ENCODE measurements around the gene ADO. TPM values are rescaled to one million over a fixed set of nuclear protein-coding genes. Genes with fewer than 3 reads are reported as not detected.

Gene ADO
- total and polyA plus RNA-seq, 2 of the 4 experiments (the other 2 are of a cell fraction), result 8.0 to 8.1 TPM

GRCh38 chr10:62851442-62851841 lies 46.9 kb downstream of the ADO start:
- H2AK5ac ChIP-seq (ENCODE audit: low read depth, low read length), result no peak overlapping the region
- peaks cover 3% of the 10 kb centered on the region; the same call in 1 of the 2 replicates for H3K27me3 ChIP-seq (ENCODE audit: control insufficient read depth, insufficient read depth, low read length)
- BruUV-seq (replicated peaks), result no TSS peak
- H3K27ac ChIP-seq (ENCODE audit: insufficient read depth, low read length), result no peak overlapping the region
- CTCF ChIA-PET, result interaction anchor here (0.6 to 0.7 kb wide), 3 partner anchors 294 to 1057 kb away, joined by 3 to 6 read pairs (median 3); no protein-coding TSS in a partner anchor
- no peak overlapping the region for H3K4ac ChIP-seq (ENCODE audit: low read depth, low read length)
- no peak overlapping the region for H4K8ac ChIP-seq (ENCODE audit: low read depth in 2 of 2, low read length in 2 of 2)
- H3K23ac ChIP-seq (ENCODE audit: low read depth, low read length), result no peak overlapping the region
- H2BK20ac ChIP-seq (ENCODE audit: low read depth, low read length), result no peak overlapping the region
- no peaks in the 10 kb centered on the region for H3K4me1 ChIP-seq (ENCODE audit: control insufficient read depth, insufficient read depth, low read length)
- H2BK15ac ChIP-seq (ENCODE audit: low read depth, low read length), result no peak overlapping the region
- no peak overlapping the region for H2AK9ac ChIP-seq (replicated peaks; ENCODE audit: low read depth, low read length, poor library complexity)
- no peak overlapping the region for H3K18ac ChIP-seq (ENCODE audit: low read depth, low read length)
- H3K9me1 ChIP-seq (ENCODE audit: insufficient read depth, low read length), result no peaks in the 10 kb centered on the region
- DNase-seq (peak; percentile 1), ATAC-seq (ENCODE audit: low read depth) (no peak)
- H3K4me3 ChIP-seq (ENCODE audit: insufficient read depth, low read depth, low read length), result no peak overlapping the region
- no peak overlapping the region for H4K91ac ChIP-seq (ENCODE audit: insufficient read depth, low read depth, low read length)
- H3K79me1 ChIP-seq (ENCODE audit: low read depth in 1 of 2, low read length in 2 of 2), result no peaks in the 10 kb centered on the region
- dilution Hi-C loops (cut with HindIII; ENCODE audit: low sequenced_read_pairs, unreplicated experiment), result no loop called here
- no peaks in the 10 kb centered on the region for H4K20me1 ChIP-seq (ENCODE audit: insufficient read depth, low read length)
- in situ Hi-C loops (cut with MboI; ENCODE audit: low sequenced_read_pairs), result no loop called here
- H4K5ac ChIP-seq (ENCODE audit: low read depth, low read length), result no peak overlapping the region
- H3K14ac ChIP-seq (replicated peaks; ENCODE audit: low read depth, low read length), result no peak overlapping the region
- TF ChIP-seq SMC3 (IDR thresholded peaks at IDR 0.05; ENCODE audit: low read depth, low read length) (no peak), CTCF (conservative IDR thresholded peaks at IDR 0.05; ENCODE audit: low read depth, low read length) (0 out of 2 replicates have a peak, but pooled peaks have one; percentile 12)
- POLR2A ChIA-PET (ENCODE audit: unreplicated experiment), result no interaction called here
- no CpG with 5 or more reads among the region's 2 CpGs for WGBS, 2 experiments (ENCODE audit: extremely low coverage in 2 of 2, insufficient read length in 1 of 2)
- no peak overlapping the region for H2AFZ ChIP-seq (replicated peaks; ENCODE audit: low read length, poor library complexity)
- no peak overlapping the region for H3K9ac ChIP-seq (ENCODE audit: low read depth, low read length)
- no peak overlapping the region for H3K56ac ChIP-seq (ENCODE audit: extremely low read depth, insufficient read depth, low read length)
- H3K9me3 ChIP-seq (ENCODE audit: control insufficient read depth, insufficient read depth, low read length), result peaks cover 2% of the 10 kb centered on the region; the same call in 1 of the 2 replicates
- intact Hi-C loops (cut with micrococcal nuclease), result no loop called here
- H2BK5ac ChIP-seq (ENCODE audit: low read depth, low read length, poor library complexity, severe bottlenecking), result no peak overlapping the region
- H3K36me3 ChIP-seq (ENCODE audit: control insufficient read depth, insufficient read depth, low read length), result no peaks in the 10 kb centered on the region
- no peak overlapping the region for H2BK120ac ChIP-seq (ENCODE audit: low read depth, low read length)
- no peak overlapping the region for H3K4me2 ChIP-seq (ENCODE audit: low read depth, low read length)

Measured in IMR-90 (cell line).